Adrenal gland (tissue), 12 donors: Measurements from ENCODE around the gene NUP210L. TPM values are rescaled to one million over a fixed set of nuclear protein-coding genes. Genes with fewer than 3 reads are reported as not detected.

ENCODE experiments used
- DNase-seq, 7 donors: peaks; one replicate each; pipeline ENCODE4 v3.0.0-alpha.2; 2019 to 2020
- H3K27ac ChIP-seq, 5 donors: fragments of 200-600 bp; sonication (generic) in 4 of 5; 1 replicate in 3 of 5; 2 replicates in 2 of 5; pipeline versions ENCODE4 v1.5.1 to v1.8.0; 2016 to 2020; ENCODE audit warnings: mild to moderate bottlenecking in 1 of 5
- H3K27me3 ChIP-seq: fragments of 200-600 bp; 2 replicates; pipeline ENCODE4 v1.8.0; 2021
- H3K36me3 ChIP-seq, 2 donors: fragments of 200-600 bp; replicated peaks in 1 of 2; 1 replicate in 1 of 2; 2 replicates in 1 of 2; pipeline versions ENCODE4 v1.5.1 to v1.8.0; 2018 to 2022
- H3K4me1 ChIP-seq, 2 donors: fragments of 200-600 bp; replicated peaks in 1 of 2; 1 replicate in 1 of 2; 2 replicates in 1 of 2; pipeline versions ENCODE4 v1.5.1 to v1.8.0; 2018 to 2021
- H3K4me3 ChIP-seq, 4 donors: fragments of 200-600 bp; sonication (generic) in 3 of 4; one replicate each; pipeline ENCODE4 v1.5.1; 2016 to 2018
- H3K9me3 ChIP-seq, 3 donors: fragments of 200-600 bp; sonication (generic) in 1 of 3; replicated peaks in 1 of 3; 1 replicate in 2 of 3; 2 replicates in 1 of 3; pipeline versions ENCODE4 v1.5.1 to v1.8.0; 2016 to 2021
- CTCF ChIP-seq, 6 experiments: fragments of 450-650 bp in 4 of 6; fragments of 200-600 bp in 2 of 6; sonication (generic) in 1 of 6; IDR thresholded peaks; 1 replicate in 5 of 6; 2 replicates in 1 of 6; pipeline versions ENCODE4 v1.5.1 to v1.8.0; 2016 to 2021; ENCODE audit warnings: antibody characterized with exemption in 6 of 6, mild to moderate bottlenecking in 2 of 6, moderate library complexity in 1 of 6
- POLR2A ChIP-seq, 2 donors: fragments of 450-650 bp; IDR thresholded peaks; one replicate each; pipeline ENCODE4 v1.6.1; 2017; ENCODE audit warnings: antibody characterized with exemption in 2 of 2, mild to moderate bottlenecking in 2 of 2, moderate library complexity in 1 of 2
- WGBS, 4 donors: extraction: QIAGEN DNeasy Blood & Tissue Kit in 2 of 4; methylation state at CpG; one replicate each; pipeline versions ENCODE4 v1.1.5 to v1.1.7; 2013 to 2017; 5-methylcytosine and 5-hydroxymethylcytosine counted together
- intact Hi-C, 2 donors: fragments of 100-400 bp; cut with DNase I; formaldehyde crosslinking; loops; one replicate each; pipeline versions ENCODE4 v1.14.1 to v1.15.0; 2022 to 2023
- polyA plus RNA-seq, 3 donors: library from polyadenylated mRNA; stranded (reverse); fragments of 200-250 nt in 2 of 3; fragments of 350-450 nt in 1 of 3; fragmentation: Illumina TruSeq in 1 of 3; extraction: RNeasy Lipid Tissue Mini Kit (QIAGEN cat#74804) in 1 of 3; gene quantifications; one replicate each; pipeline ENCODE4 v1.2.3, GENCODE V29; 2013 to 2014
- total RNA-seq, 9 donors: library from RNA; depleted of rRNA in 4 of 9; stranded (reverse); fragments of >200 nt in 4 of 9; fragments of 120-200 nt in 1 of 9; fragmentation: NEBNext Ultra II Directional in 1 of 9; extraction: Animal tissue kit (Norgen Biotek cat#: 25700) in 1 of 9; gene quantifications; one replicate each; pipeline versions ENCODE4 v1.1.0 to v1.2.4, GENCODE V29; 2013 to 2023
- donor health status: healthy with polysubstance abuse.
- donor health status: Bipolar disorder and iron deficiency.
- donor health status: DM: yes; HTN: yes; CAD: no.
- donor health status: DM: no; HTN: no; CAD: no.
- donor health status: DM: no; HTN: no; CAD: no.
- donor health status: DM: yes; HTN: yes; CAD: no.

Gene NUP210L
- total and polyA plus RNA-seq, 12 donors = 0.03 to 0.07 (median 0.06) TPM; not detected in 7

- H3K4me1 ChIP-seq = peaks cover 55 to 59% of the 10 kb centered on the region in 2 donors
- TF ChIP-seq CTCF (IDR thresholded peaks at IDR 0.05) (no peak), POLR2A (IDR thresholded peaks at IDR 0.05) (no peak)
- DNase-seq = peak in 3 of 7 donors; percentile 49
- H3K4me3 ChIP-seq = no peak overlapping the region
- intact Hi-C loops = no loop called here
- 39 to 58% (median 43%) methylated on average over 2 of the region's 2 CpGs for WGBS, 4 donors
- no peaks in the 10 kb centered on the region for H3K27me3 ChIP-seq
- H3K27ac ChIP-seq = peak overlapping the region in 3 of 5 donors; percentile 32 to 51 (median 40)
- peaks cover 0 to 41% of the 10 kb centered on the region in 2 donors for H3K36me3 ChIP-seq
- no peaks in the 10 kb centered on the region for H3K9me3 ChIP-seq
Measured at GRCh38 chr1:154176337-154176736, 21.5 kb upstream of the NUP210L start.

DNA sequence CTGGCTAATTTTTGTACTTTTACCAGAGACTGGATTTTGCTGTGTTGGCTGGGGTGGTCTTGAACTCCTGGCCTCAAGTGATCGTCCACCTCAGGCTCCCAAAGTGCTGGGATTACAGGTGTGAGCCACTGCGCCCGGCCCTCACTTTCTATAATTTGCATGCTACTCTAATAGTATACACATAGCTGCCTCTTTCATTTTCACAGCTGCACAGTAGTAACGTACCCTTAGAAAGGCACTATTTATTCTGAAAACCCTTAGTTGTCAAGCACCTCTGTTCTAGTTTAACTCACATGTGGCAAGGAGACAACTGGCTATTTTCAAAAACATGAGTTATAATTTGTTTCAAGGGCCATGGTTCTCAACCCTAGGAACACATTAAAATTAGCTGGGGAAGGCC, 19.8 kb upstream of the NUP210L start:
- Histone ChIP-seq H3K4me1 (peaks cover 38 to 49% of the 10 kb centered on the region in 2 donors), H3K27ac (no peak overlapping the region), H3K9me3 (no peaks in the 10 kb centered on the region), H3K36me3 (peaks cover 0 to 58% of the 10 kb centered on the region in 2 donors), H3K4me3 (no peak overlapping the region), H3K27me3 (no peaks in the 10 kb centered on the region)
- no peak for TF ChIP-seq POLR2A (IDR thresholded peaks at IDR 0.05)
- TF ChIP-seq CTCF (IDR thresholded peaks at IDR 0.05) = no peak
- 91 to 96% (median 94%) methylated on average over 4 of the region's 4 CpGs for WGBS, 4 donors
- no peak for DNase-seq
- intact Hi-C loops = no loop called here

DNA sequence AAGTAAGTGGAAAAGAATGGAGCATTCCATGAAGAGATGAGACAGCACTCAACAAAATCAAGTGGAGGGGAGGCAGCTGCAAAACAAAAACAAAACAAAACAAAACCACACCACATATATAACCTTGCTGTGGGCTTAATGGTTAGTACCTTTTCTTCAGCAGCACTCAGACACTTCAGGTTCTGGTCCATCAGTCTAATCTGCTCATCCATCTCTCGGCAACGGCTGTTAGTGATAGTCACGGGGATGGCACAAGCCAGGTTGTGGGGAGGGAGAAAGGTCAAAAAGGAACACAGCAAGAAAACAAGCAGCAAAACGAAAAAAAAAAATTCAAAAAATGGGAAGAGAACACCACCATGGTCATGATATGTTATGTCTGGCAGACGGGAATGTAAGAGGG, 17.0 kb upstream of the NUP210L start:
- TF ChIP-seq CTCF (IDR thresholded peaks at IDR 0.05) = no peak
- no peak for TF ChIP-seq POLR2A (IDR thresholded peaks at IDR 0.05)
- DNase-seq = no peak
- no peak overlapping the region for H3K27ac ChIP-seq
- no peaks in the 10 kb centered on the region for H3K9me3 ChIP-seq
- intact Hi-C loops = no loop called here
- peaks cover 0 to 86% of the 10 kb centered on the region in 2 donors for H3K36me3 ChIP-seq
- H3K4me3 ChIP-seq = no peak overlapping the region
- peaks cover 11 to 22% of the 10 kb centered on the region in 2 donors for H3K4me1 ChIP-seq
- no peaks in the 10 kb centered on the region for H3K27me3 ChIP-seq
- WGBS, 4 donors = 85 to 87% (median 86%) methylated on average over 5 of the region's 5 CpGs

DNA sequence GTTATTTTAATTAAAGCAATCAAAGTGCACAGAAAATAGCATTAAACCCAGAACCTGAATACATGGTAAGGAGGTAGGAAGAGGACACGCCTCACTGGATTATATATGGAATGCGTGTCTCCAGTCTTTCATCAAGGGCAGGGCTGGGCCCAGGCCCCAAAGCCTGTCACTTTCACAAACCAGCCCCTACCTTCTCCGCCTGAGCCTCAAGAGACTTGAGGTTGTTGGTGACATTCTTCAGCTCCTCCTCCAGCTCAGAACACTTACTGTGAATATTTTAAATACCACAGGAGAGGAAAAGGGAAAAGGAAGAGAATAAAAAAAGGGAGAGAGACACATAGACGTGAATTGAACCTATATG, 16.3 kb upstream of the NUP210L start:
- peak overlapping the region in 2 of 5 donors; percentile 0 to 11 for H3K27ac ChIP-seq
- no peaks in the 10 kb centered on the region for H3K9me3 ChIP-seq
- no peaks in the 10 kb centered on the region for H3K27me3 ChIP-seq
- DNase-seq = no peak
- intact Hi-C loops = no loop called here
- no peak for TF ChIP-seq CTCF (IDR thresholded peaks at IDR 0.05)
- 86 to 95% (median 94%) methylated on average over 4 of the region's 4 CpGs for WGBS, 4 donors
- H3K36me3 ChIP-seq = peaks cover 0 to 92% of the 10 kb centered on the region in 2 donors
- no peak overlapping the region for H3K4me3 ChIP-seq
- peaks cover 7 to 15% of the 10 kb centered on the region in 2 donors for H3K4me1 ChIP-seq
